Right renal pelvis (tissue), 4 donors: ENCODE results near the gene TSPAN8. TPM values are rescaled to one million over a fixed set of nuclear protein-coding genes. Genes with fewer than 3 reads are reported as not detected.
"Not testable (repeated sequence)": the region's sequence is repeated elsewhere in the genome, so short reads cannot be mapped to it uniquely, and the experiment has no call there.

Experiments
- DNase-seq, 4 donors: peaks; one replicate each; pipeline ENCODE4 v3.0.0-alpha.2; 2013; ENCODE audit warnings: low read depth in 4 of 4, low spot score in 3 of 4, missing footprints in 1 of 4
- polyA plus RNA-seq, 4 donors: library from polyadenylated mRNA; unstranded; fragments of 120-200 nt; gene quantifications; one replicate each; pipeline ENCODE4 v1.2.1, GENCODE V29; 2013; ENCODE audit not compliant: insufficient read length in 4 of 4

TSPAN8 gene
- 10 to 100 TPM; 33.3 to 45.3 (median 38.5) TPM for polyA plus RNA-seq

DNA sequence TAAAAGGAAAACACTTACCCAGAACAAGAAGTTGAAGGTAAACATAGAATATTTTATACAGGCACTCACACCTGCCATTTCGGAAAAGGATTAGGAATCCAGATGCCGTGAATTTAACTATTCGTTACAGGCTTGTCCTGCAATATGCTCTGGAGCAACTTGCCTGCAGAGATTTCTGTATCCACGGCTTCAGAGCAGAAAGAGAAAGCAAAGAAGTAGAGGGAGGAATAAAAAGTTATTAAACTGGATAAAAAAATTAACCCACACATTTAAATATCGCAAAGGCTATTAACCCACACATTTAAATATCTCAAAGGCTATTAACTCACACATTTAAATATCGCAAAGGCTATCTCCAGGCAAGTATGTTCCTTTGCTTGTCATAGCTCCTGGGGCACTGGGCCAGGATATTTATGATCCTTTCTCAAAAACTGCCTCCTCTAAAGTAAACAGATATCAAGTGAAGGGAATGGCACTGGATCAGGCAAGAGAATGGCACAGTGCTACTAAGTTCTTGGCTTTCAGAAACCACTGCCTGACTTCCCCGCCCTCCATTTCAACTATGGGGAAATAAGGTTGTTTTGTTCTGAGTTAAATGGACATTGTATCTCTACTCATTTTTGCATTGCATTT is at the start of gene TSPAN8:
TSPAN8 (minus strand) TSS at position 399 of the 633 bp plus-strand sequence; CDS start at position 78, 321 bp downstream.
- DNase-seq: no peak

DNA sequence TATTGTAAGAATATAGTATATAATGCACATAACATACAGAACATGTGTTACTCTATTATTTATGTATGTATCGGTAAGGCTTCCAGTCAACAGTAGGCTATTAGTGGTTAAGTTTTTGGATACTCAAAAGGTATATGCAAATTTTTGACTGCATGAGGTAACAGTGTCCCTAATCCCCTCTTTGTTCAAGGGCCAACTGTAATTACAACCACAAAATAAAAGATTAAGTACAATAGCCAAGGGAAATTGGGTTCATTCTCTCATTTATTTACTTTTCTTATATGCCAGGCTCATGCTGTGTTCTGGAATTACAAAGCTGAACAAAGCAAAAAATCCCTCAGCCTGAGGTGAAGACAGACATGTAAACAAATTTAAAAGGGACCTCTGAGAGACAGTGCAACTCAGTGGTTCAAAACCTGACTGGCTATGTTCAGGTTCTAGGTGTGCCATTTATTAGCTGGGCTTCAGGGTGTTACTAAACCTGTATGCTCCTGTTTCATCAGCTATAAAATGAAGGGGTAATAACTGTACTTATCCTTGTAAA is 43.4 kb upstream of the TSPAN8 start:
- no peak for DNase-seq

DNA sequence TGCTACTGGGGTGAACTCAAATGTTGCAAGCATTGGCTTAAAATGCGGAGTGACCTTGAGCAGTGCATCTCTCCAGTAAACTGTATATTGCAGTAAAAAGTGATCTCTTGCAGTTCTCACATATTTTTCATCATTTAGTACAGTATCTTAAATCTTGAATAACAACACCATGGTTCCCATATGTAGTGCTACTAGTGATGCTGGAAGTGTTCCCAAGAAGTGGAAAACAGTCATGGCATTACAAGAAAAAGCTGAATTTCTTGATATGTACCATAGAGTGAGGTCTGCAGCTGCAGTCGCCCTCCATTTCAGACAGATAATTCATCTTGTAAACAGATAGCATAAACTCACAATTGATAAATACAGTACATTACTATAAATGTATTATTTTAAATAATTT is 42.9 kb upstream of the TSPAN8 start:
- no peak for DNase-seq

DNA sequence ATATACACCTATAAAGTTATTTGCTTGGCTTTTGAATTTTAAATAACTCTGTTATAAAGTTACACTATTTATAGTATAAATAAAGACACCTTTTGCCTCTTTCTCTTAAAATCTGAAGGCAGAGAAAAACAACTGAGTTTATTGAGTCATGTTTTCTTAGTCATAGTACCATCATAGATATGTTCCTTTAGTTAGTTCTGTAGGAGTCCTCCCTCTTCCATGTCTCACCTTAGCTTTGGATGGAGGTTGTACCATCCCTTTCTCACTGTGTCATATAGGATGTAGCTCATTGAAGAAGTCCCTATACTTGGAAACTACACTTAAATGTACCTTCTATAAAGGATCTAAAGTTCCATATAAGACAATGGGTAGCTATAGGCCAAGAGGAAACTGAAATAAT is 39.7 kb upstream of the TSPAN8 start:
- DNase-seq: no peak

DNA sequence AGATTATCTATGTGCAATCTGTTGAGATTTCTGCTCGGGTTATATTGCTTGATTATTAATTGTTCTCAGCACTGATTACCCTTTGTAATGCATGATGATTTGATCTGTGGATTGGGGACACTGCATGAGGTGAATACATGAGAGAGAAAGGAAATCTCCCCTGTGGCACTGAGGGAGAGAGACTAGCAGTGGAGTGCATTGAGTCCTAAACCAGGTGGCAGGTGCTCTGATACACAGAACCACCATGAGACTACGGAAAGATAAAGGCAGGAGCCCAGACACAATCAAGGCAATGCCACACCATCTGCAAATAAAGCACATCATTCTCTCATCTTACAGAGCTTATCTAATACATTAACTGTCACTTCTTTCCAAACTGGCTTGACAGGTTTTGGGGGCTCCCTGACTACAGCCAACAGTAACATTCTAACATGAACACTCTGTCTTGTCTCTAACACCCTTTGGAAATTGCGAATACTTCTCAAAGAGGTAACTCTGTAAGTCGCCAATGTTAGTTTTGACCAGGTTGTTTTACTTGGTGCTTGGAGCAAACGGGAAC is 37.6 kb upstream of the TSPAN8 start:
- no peak for DNase-seq

DNA sequence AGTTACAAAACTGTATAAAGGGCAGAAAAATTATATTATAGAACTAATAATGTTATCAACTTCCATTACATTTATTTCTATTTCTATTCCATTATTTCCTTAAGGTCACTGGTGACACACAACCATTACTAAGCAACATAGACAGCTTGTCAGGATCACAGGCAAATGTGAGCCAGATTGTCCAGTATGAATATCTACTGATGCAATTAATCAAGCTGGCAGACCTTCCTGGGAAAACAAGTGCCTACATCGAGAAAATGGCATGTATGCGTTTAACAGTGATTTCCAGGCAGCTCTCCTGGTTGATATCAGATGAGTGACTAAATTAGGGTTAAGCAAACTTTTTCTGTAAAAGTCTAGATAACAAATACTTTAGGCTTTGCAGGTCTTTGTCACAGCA is 36.9 kb upstream of the TSPAN8 start:
- DNase-seq: no peak

DNA sequence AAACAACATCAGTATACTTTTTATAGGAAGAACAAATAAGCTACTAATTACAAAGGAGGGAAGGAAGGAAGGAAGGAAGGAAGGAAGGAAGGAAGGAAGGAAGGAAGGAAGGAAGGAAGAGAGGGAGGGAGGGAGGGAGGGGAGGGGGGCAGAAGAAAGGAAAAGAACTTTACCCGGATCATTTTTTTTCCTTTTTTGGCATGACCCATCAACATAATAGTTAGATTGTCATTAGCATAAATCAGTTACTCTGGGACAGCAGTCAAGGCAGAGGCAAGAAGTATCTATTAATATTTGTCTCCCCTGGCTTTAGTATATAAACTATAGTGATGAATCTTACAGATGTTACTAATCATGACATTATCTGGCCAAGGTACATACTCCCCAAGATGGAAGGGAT is 35.2 kb upstream of the TSPAN8 start:
- no peak for DNase-seq

DNA sequence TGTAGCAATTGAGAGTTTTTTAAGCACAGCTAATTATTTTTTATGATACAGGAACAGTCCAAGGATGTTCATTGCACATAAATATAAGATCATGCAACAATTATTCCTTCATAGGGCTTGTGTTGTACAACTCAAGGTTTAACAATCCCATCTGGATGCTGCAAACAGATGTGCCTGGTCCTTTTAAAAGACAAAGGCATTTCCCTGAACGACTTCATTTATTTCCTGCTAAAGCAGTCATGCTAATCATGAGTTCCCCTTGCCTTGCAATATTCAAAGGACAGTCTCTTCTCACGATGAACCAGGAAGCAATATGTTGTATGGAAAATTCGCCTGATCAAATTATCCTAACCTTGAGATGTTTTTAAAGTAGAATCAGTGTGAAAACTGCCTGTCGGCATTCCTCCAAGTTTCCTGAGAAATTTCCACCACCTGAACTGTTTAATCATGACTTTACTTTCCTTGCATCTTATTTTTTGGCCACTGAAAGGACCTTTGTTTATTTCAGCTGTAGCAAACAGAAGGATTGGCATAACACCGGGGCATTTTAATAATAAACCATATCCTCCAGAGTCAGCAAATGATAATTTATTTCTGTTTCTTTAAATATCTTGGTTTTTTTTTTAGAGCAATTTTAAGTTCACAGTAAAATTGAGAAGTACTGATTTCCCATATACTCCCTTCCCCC is 33.9 kb upstream of the TSPAN8 start:
- no peak for DNase-seq

DNA sequence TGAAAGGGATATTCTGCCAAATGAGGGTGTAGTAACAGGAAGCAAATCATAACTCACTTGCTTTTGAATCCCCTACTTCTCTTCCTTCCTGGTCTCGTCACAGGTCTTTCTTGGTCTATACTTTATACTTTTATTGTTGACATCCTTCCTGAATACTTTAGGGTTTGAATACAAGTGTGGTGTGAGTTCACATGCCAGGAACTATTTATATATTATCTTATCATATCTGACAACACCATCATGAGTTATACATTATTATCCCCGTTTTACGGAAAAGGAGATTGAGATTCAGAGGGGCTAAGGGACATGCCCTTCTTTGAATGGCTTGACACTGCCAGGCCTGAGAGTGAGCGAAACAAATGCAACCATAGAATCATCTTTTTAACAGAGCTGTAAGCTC is 33.0 kb upstream of the TSPAN8 start:
- no peak for DNase-seq

DNA sequence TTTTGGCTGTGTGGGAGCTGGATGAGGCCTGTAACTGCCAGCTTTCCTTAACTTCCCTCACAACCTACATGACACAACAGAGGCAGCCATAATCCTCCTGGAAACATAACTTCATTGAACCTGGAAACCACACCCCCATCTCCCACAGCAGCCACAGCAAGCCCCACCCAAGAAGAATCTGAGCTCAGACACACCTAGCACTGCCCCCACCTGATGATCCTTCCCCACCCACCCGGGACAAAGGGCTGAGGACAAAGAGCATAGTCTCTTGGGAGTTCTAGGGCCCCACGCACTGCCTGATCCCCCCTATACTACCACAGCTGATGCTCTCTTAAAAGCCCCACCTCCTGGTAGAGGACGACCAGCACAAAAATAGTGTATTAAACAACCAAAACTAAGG is 29.6 kb upstream of the TSPAN8 start:
- no peak for DNase-seq

DNA sequence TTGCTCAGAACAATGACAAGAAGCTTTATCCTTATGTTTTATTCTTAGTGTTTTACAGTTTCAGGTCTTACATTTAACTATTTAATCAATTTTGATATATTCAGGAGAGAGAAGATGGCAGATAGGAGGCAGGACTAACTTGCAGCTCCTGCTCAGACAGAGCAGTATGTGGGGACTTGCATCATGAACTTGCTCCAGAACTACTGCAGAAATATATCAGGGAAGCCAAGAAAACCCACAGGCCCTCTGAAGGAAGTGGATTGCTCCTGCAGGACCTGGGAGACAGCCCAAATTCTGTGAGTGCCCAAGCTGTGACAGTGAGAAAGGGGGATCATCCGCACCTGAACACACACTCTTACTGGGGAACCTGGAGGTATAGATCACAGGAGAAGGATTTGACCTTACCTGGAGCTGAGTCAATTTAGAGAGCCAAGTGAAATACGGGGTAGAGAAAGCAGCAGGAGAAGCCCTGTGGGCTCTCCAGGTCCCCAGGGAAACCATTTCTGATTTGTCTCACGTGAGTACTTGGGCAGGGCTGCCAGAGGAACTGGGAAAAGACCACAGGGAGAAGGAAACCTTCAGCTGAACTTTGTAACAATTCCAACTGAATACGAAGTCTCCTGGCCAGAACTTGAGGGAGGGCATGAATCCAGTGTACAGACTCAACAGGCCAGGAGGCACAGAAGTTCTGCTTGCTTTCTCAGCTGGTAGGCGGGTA is 28.9 kb upstream of the TSPAN8 start:
- no peak for DNase-seq

DNA sequence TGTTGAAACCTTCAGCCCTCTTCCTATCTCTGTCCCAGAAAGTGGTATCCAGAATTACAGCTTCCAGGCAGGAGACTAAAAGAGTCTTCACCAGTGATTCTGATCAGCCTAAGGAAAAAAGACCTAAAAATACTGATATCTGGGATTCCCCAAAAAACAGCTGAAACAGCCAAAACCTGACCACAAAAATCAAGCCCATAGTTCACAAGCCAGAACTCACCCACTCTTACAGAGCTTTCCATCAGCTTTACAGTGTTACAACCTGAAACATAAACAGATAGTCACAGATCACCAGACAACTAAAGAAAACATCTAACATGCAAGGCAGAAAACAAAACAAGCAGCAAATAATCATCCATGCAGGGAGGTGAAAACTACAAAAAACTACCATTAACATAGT is 26.0 kb upstream of the TSPAN8 start:
- DNase-seq: no peak

DNA sequence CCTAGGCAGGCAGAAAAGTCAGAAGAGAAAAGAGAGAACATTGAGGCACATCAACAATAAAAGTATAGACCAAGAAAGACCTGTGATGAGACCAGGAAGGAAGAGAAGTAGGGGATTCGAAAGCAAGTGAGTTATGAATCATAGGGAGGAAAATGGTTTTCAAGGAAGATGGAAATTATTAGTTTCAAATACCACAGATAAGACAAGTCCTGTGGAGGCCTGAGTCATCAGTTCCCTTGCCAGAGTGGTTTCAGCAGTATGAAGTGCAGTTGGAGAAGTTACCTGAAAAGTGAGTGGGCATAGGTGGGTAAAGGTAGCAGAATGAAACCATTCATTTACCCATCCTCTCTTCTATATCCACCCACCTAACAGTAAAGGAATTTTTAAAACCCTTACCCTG is 25.2 kb upstream of the TSPAN8 start:
- DNase-seq: no peak

DNA sequence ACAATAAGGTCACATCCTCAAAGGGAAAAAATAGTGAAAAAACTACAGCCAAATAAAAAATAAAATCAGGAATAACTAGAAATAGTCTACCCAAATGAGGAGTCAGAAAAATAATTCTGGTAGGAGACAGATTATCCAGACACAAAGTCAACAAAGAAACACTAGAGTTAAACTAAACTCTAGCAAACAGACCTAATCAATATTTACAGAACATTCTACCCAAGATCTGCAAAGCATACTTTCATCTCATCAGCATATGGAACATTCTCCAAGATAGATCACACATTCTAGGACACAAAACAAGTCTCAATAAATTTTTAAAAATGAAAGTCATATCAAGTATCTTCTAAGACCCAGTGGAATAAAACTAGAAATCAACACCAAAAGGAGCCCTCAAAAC is 20.4 kb upstream of the TSPAN8 start:
- no peak for DNase-seq

DNA sequence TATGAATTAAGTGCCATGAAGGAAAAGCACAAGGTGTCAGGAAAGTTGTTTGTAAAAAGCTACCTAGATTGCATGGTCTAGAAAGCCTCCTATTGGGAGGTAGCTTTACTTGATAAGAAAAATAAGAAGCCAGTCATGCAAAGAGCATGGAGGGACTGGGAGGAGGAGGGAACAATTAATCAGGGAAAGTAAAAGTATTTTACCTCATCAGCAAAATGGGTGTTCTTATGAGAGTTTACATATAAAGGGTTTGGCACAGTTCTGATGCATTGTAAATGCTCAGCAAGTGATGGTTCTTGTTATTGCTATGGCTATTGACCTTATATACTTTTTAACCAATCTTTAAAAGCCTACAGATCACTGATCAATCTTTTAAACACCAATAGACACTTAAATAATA is 17.0 kb upstream of the TSPAN8 start:
- no peak for DNase-seq

DNA sequence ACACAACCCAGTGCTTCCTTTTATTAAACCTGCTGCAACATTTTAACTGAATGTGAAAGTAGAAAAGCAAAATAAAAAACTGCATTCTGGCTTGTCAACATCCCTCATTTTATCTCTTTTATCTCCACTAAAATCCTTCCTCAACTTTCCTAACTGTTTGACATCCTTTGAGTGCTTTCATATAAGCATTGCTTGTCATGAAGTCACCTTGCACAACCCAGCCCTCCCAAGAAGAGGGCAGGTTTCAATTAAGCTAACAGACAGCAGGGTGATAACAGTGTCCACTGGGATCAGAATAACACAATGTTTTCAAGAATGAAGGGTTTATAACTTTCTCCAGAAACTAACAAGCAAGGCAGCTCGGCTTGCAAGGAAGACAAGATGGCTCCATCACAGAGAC is 16.3 kb upstream of the TSPAN8 start:
- DNase-seq: no peak

DNA sequence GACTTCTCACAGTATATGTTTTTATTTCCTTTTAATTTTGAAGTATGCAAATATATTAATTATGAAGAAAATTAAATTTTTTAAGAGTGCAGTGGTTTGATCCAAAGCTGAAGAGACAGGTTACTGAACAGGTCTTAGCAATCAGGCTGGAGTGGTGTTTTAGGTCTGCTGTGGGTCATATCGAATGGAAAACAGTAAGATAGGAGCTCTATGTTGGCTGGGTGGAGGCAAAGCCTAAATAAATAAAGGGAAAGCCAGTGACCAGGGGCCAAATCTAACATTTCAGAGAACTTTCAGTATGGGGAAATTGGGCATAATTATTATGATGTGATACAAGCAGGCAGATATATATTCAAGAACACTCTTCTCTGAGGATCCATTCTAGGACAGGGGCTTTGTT is 12.7 kb upstream of the TSPAN8 start:
- DNase-seq: no peak

DNA sequence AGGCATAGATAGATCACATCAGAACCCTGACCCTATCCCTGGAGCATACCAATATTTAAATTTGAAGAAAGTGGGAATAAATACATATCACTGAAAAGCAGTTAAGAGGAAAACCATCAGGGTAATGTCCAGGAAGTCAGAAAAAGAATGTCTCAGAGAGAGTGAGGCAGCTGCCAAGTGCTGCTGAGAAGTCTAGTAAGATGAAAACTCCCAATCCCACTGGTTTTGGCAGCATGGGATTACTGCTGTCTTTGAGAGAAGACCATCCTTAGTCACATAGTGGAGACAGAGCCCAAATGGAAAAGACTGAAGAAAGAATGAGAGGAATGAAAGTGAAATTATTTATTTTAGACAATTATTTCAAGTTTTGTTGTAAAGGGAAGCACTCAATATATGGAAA is 11.5 kb upstream of the TSPAN8 start:
- no peak for DNase-seq

DNA sequence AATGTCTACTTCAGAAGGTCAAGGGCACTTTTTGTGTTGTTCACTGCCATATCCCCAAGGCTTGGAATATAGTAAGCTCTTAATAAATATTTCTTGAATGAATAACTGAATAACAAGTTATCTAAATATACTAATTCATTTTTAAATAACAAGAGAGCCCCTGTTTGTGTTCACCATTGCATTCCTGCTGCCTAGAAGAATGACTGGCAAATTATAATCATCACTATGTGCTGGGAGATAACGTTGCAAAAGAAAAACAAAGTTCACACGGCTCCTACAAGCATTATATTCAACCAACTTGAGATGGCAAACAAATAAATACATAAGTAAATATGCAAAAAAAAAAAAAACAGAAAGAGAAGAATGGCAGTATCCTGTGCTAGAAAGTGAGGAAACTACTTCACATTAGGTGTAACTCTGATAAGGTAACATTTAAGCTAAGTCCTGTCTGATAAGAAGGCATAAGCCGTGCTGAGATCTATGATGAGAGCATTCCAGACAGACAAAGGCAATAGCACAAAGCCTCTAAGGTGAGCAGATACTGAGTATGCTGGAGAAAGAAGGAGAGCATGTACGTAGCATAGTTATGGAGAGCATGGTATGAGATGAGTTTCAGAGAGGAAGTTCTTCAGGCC is 9.2 kb upstream of the TSPAN8 start:
- no peak for DNase-seq

DNA sequence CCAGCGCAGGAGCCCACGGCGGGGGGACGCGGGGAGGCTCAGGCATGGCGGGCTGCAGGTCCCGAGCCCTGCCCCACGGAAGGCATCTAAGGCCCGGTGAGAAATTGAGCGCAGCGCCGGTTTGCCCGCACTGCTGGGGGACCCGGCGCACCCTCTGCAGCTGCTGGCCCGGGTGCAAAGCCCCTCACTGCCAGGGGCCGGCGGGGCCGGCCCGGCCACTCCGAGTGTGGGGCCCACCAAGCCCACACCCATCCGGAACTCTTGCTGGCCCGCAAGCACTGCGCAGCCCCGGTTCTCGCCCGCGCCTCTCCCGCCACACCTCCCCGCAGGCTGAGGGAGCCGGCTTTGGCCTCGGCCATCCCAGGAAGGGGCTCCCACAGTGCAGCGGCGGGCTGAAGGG is 8.5 kb upstream of the TSPAN8 start:
- DNase-seq: no peak

DNA sequence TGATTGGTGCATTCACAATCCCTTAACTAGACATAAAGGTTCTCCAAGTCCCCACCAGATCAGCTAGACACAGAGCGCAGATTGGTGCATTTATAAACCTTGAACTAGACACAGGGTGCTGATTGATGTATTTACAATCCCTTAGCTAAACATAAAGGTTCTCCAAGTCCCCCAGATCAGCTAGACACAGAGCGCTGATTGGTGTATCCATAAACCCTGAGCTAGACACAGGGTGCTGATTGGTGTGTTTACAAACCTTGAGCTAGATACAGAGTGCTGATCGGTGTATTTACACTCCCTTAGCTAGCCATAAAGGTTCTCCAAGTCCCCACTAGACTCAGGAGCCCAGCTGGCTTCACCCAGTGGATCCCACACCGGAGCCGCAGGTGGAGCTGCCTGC is 8.0 kb upstream of the TSPAN8 start:
- DNase-seq: not testable (repeated sequence)
